HCT116 (cell line): Measurements from ENCODE around the gene MED28.

Source experiments
- CEBPB ChIP-seq: IDR thresholded peaks from 2 replicates; pipeline ENCODE4 v1.6.1; 2012; ENCODE audit warnings: low read depth
- CTCF ChIP-seq, 3 experiments: fragments of 200-600 bp in 1 of 3; sonication (generic) in 1 of 3; IDR thresholded peaks in 2 of 3; conservative IDR thresholded peaks in 1 of 3; 2 replicates each; pipeline ENCODE4 v1.5.1; 2012 to 2017; ENCODE audit warnings: low read depth in 2 of 3, low read length in 2 of 3, antibody characterized with exemption in 1 of 3, borderline replicate concordance in 1 of 3, control low read depth in 1 of 3, mild to moderate bottlenecking in 1 of 3, mixed read lengths in 1 of 3, mixed run types in 1 of 3, moderate library complexity in 1 of 3; ENCODE audit not compliant: insufficient read depth in 1 of 3
- EZH2 ChIP-seq: fragments of 200-600 bp; sonication (generic); IDR thresholded peaks from 2 replicates; pipeline ENCODE4 v1.6.1; 2017; ENCODE audit warnings: antibody characterized with exemption, mixed run types
- FOSL1 ChIP-seq: IDR thresholded peaks from 2 replicates; pipeline ENCODE4 v1.6.1; 2012; ENCODE audit warnings: low read depth
- POLR2A ChIP-seq: IDR thresholded peaks from 2 replicates; pipeline ENCODE4 v1.7.0; 2011; ENCODE audit warnings: borderline replicate concordance; ENCODE audit not compliant: insufficient read depth, insufficient read length; ENCODE audit errors: extremely low read depth
- POLR2AphosphoS5 ChIP-seq: IDR thresholded peaks from 2 replicates; pipeline ENCODE4 v1.6.1; 2011; ENCODE audit warnings: mild to moderate bottlenecking, low read depth, low read length, moderate library complexity
- SIN3A ChIP-seq: IDR thresholded peaks from 2 replicates; pipeline ENCODE4 v1.6.1; 2012; ENCODE audit warnings: low read depth
- YY1 ChIP-seq: IDR thresholded peaks from 2 replicates; pipeline ENCODE4 v1.6.1; 2011; ENCODE audit warnings: low read length, low read depth, moderate library complexity, mild to moderate bottlenecking; ENCODE audit not compliant: insufficient replicate concordance; ENCODE audit errors: extremely low read depth
- ZNF274 ChIP-seq: fragments of 200-500 bp; sonication (Bioruptor generic); IDR thresholded peaks from 2 replicates; pipeline ENCODE4 v1.6.1; 2014; ENCODE audit warnings: mild to moderate bottlenecking, low read depth, low read length, inconsistent platforms
- TF ChIP-seq, protein P1 (sequence below): IDR thresholded peaks from 2 replicates; pipeline ENCODE4 v1.6.1; 2012
- TF ChIP-seq, protein P2 (sequence below): IDR thresholded peaks from 2 replicates; pipeline ENCODE4 v1.6.1; 2012; ENCODE audit warnings: low read depth
- TF ChIP-seq, protein P3 (sequence below): IDR thresholded peaks from 2 replicates; pipeline ENCODE4 v1.6.1; 2011; ENCODE audit warnings: mild to moderate bottlenecking, low read length, moderate library complexity; ENCODE audit not compliant: insufficient replicate concordance; ENCODE audit errors: extremely low read depth

GRCh38 chr4:17667653-17668201 is 53.3 kb downstream of the MED28 start:
- TF ChIP-seq, protein P1, sequence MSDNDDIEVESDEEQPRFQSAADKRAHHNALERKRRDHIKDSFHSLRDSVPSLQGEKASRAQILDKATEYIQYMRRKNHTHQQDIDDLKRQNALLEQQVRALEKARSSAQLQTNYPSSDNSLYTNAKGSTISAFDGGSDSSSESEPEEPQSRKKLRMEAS = no peak
- TF ChIP-seq, protein P2, sequence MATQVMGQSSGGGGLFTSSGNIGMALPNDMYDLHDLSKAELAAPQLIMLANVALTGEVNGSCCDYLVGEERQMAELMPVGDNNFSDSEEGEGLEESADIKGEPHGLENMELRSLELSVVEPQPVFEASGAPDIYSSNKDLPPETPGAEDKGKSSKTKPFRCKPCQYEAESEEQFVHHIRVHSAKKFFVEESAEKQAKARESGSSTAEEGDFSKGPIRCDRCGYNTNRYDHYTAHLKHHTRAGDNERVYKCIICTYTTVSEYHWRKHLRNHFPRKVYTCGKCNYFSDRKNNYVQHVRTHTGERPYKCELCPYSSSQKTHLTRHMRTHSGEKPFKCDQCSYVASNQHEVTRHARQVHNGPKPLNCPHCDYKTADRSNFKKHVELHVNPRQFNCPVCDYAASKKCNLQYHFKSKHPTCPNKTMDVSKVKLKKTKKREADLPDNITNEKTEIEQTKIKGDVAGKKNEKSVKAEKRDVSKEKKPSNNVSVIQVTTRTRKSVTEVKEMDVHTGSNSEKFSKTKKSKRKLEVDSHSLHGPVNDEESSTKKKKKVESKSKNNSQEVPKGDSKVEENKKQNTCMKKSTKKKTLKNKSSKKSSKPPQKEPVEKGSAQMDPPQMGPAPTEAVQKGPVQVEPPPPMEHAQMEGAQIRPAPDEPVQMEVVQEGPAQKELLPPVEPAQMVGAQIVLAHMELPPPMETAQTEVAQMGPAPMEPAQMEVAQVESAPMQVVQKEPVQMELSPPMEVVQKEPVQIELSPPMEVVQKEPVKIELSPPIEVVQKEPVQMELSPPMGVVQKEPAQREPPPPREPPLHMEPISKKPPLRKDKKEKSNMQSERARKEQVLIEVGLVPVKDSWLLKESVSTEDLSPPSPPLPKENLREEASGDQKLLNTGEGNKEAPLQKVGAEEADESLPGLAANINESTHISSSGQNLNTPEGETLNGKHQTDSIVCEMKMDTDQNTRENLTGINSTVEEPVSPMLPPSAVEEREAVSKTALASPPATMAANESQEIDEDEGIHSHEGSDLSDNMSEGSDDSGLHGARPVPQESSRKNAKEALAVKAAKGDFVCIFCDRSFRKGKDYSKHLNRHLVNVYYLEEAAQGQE = no peak
- TF ChIP-seq CTCF (IDR thresholded peaks at IDR 0.05 in 2 of 3, conservative IDR thresholded peaks at IDR 0.05 in 1 of 3; ENCODE audit: borderline replicate concordance in 1 of 3, insufficient read depth in 1 of 3, low read depth in 2 of 3, low read length in 2 of 3) (no peak), ZNF274 (no peak), POLR2A (no peak), SIN3A (no peak), POLR2AphosphoS5 (no peak), FOSL1 (no peak), EZH2 (no peak), CEBPB (no peak), YY1 (no peak)
- TF ChIP-seq, protein P3, sequence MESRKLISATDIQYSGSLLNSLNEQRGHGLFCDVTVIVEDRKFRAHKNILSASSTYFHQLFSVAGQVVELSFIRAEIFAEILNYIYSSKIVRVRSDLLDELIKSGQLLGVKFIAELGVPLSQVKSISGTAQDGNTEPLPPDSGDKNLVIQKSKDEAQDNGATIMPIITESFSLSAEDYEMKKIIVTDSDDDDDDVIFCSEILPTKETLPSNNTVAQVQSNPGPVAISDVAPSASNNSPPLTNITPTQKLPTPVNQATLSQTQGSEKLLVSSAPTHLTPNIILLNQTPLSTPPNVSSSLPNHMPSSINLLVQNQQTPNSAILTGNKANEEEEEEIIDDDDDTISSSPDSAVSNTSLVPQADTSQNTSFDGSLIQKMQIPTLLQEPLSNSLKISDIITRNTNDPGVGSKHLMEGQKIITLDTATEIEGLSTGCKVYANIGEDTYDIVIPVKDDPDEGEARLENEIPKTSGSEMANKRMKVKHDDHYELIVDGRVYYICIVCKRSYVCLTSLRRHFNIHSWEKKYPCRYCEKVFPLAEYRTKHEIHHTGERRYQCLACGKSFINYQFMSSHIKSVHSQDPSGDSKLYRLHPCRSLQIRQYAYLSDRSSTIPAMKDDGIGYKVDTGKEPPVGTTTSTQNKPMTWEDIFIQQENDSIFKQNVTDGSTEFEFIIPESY = no peak
